Ectodermal cell (in vitro differentiated cells): ENCODE results near the gene PGGHG.
"Not testable (repeated sequence)": the region's sequence is repeated elsewhere in the genome, so short reads cannot be mapped to it uniquely, and the experiment has no call there.

ENCODE experiments used
- H3K27ac ChIP-seq: 2 replicates; pipeline ENCODE4 v1.7.0; 2013; ENCODE audit warnings: mild to moderate bottlenecking, low read depth, low read length; ENCODE audit not compliant: insufficient read depth, poor library complexity, severe bottlenecking
- H3K27me3 ChIP-seq: 2 replicates; pipeline ENCODE4 v1.7.0; 2013; ENCODE audit warnings: mild to moderate bottlenecking, low read length; ENCODE audit not compliant: insufficient read depth, control insufficient read depth, poor library complexity, severe bottlenecking
- H3K36me3 ChIP-seq: one replicate; pipeline ENCODE4 v1.7.0; 2013; ENCODE audit warnings: low read length; ENCODE audit not compliant: control insufficient read depth, insufficient read depth
- H3K4me1 ChIP-seq: one replicate; pipeline ENCODE4 v1.7.0; 2013; ENCODE audit warnings: low read length; ENCODE audit not compliant: control insufficient read depth, insufficient read depth
- H3K4me3 ChIP-seq: 2 replicates; pipeline ENCODE4 v1.7.0; 2013; ENCODE audit warnings: low read depth, low read length, control low read depth; ENCODE audit not compliant: insufficient read depth
- H3K9me3 ChIP-seq: 2 replicates; pipeline ENCODE4 v1.7.0; 2013; ENCODE audit warnings: mild to moderate bottlenecking, low read length, moderate library complexity; ENCODE audit not compliant: control insufficient read depth
- WGBS, 2 experiments: methylation state at CpG; one replicate each; pipeline ENCODE4 v1.1.7; 2013; ENCODE audit warnings: missing lambda C conversion rate in 2 of 2; 5-methylcytosine and 5-hydroxymethylcytosine counted together

Gene PGGHG

GRCh38 chr11:326592-326841, 37.6 kb downstream of the PGGHG start:
- no peak overlapping the region for H3K27ac ChIP-seq
- H3K4me3 ChIP-seq, result no peak overlapping the region
- WGBS, 2 experiments, result 70 to 73% methylated on average over 6 of the region's 6 CpGs

GRCh38 chr11:326842-327580, 38.1 kb downstream of the PGGHG start:
- Histone ChIP-seq H3K27ac (no peak overlapping the region), H3K9me3 (no peaks in the 10 kb centered on the region), H3K4me3 (no peak overlapping the region), H3K36me3 (no peaks in the 10 kb centered on the region), H3K27me3 (no peaks in the 10 kb centered on the region), H3K4me1 (peaks cover 16% of the 10 kb centered on the region)
- WGBS, 2 experiments, result 89 to 92% methylated on average over 19 of the region's 19 CpGs

More at GRCh38 chr11:326592-326841, 37.6 kb downstream of the PGGHG start:
- Histone ChIP-seq H3K36me3 (no peaks in the 10 kb centered on the region), H3K9me3 (no peaks in the 10 kb centered on the region), H3K27me3 (no peaks in the 10 kb centered on the region), H3K4me1 (peaks cover 16% of the 10 kb centered on the region)

- Histone ChIP-seq H3K4me1 (peaks cover 16% of the 10 kb centered on the region), H3K27ac (no peak overlapping the region), H3K27me3 (no peaks in the 10 kb centered on the region), H3K4me3 (no peak overlapping the region), H3K9me3 (no peaks in the 10 kb centered on the region), H3K36me3 (no peaks in the 10 kb centered on the region)
- WGBS, 2 experiments, result 87 to 96% methylated on average over 3 of the region's 3 CpGs
Observed at GRCh38 chr11:327581-327923, 38.6 kb downstream of the PGGHG start.

- Histone ChIP-seq H3K4me3 (no peak overlapping the region), H3K9me3 (no peaks in the 10 kb centered on the region), H3K36me3 (no peaks in the 10 kb centered on the region), H3K27me3 (no peaks in the 10 kb centered on the region), H3K27ac (no peak overlapping the region), H3K4me1 (peaks cover 16% of the 10 kb centered on the region)
- 94 to 95% methylated on average over 13 of the region's 13 CpGs for WGBS, 2 experiments
Observed at GRCh38 chr11:328012-328411, 39.1 kb downstream of the PGGHG start.

- not testable (repeated sequence) for H3K9me3 ChIP-seq, H3K27ac ChIP-seq, H3K36me3 ChIP-seq, H3K4me3 ChIP-seq, H3K27me3 ChIP-seq
- H3K4me1 ChIP-seq, result peaks cover 16% of the 10 kb centered on the region
- 87 to 89% methylated on average over 15 of the region's 15 CpGs for WGBS, 2 experiments
Observed at GRCh38 chr11:328516-329100, 39.7 kb downstream of the PGGHG start.

- peaks cover 19% of the 10 kb centered on the region for H3K4me1 ChIP-seq
- no peak overlapping the region for H3K27ac ChIP-seq
- WGBS, 2 experiments, result 89 to 94% methylated on average over 2 of the region's 2 CpGs
- no peaks in the 10 kb centered on the region for H3K36me3 ChIP-seq
- H3K4me3 ChIP-seq, result no peak overlapping the region
- H3K9me3 ChIP-seq, result no peaks in the 10 kb centered on the region
- no peaks in the 10 kb centered on the region for H3K27me3 ChIP-seq
Observed at GRCh38 chr11:329886-330253, 40.9 kb downstream of the PGGHG start.

- H3K27ac ChIP-seq, result no peak overlapping the region
- H3K4me1 ChIP-seq, result peaks cover 19% of the 10 kb centered on the region
- no peaks in the 10 kb centered on the region for H3K9me3 ChIP-seq
- no peaks in the 10 kb centered on the region for H3K27me3 ChIP-seq
- H3K4me3 ChIP-seq, result no peak overlapping the region
- no peaks in the 10 kb centered on the region for H3K36me3 ChIP-seq
- WGBS, 2 experiments, result 84 to 85% methylated on average over 14 of the region's 14 CpGs
Observed at GRCh38 chr11:330307-330693, 41.4 kb downstream of the PGGHG start.

GRCh38 chr11:330694-331357, 41.9 kb downstream of the PGGHG start:
- Histone ChIP-seq H3K27ac (no peak overlapping the region), H3K36me3 (no peaks in the 10 kb centered on the region), H3K27me3 (no peaks in the 10 kb centered on the region), H3K9me3 (no peaks in the 10 kb centered on the region), H3K4me1 (peaks cover 21% of the 10 kb centered on the region), H3K4me3 (no peak overlapping the region)
- 87% methylated on average over 34 of the region's 34 CpGs for WGBS, 2 experiments

GRCh38 chr11:331358-332060, 42.6 kb downstream of the PGGHG start:
- Histone ChIP-seq H3K27me3 (no peaks in the 10 kb centered on the region), H3K36me3 (no peaks in the 10 kb centered on the region), H3K27ac (no peak overlapping the region), H3K9me3 (no peaks in the 10 kb centered on the region), H3K4me1 (peaks cover 16% of the 10 kb centered on the region), H3K4me3 (no peak overlapping the region)
- WGBS, 2 experiments, result 93 to 95% methylated on average over 19 of the region's 19 CpGs
